Panc1 (cell line): ENCODE measurements around the gene RHOT2.

Experiments used
- CTCF ChIP-seq: fragments of 450-650 bp; IDR thresholded peaks from 2 replicates; pipeline ENCODE4 v1.5.1; 2017; ENCODE audit warnings: mild to moderate bottlenecking
- SIN3A ChIP-seq: IDR thresholded peaks from 2 replicates; pipeline ENCODE4 v1.6.1; 2012; ENCODE audit warnings: low read depth, mild to moderate bottlenecking, low read length, moderate library complexity, borderline replicate concordance; ENCODE audit not compliant: insufficient read depth

DNA sequence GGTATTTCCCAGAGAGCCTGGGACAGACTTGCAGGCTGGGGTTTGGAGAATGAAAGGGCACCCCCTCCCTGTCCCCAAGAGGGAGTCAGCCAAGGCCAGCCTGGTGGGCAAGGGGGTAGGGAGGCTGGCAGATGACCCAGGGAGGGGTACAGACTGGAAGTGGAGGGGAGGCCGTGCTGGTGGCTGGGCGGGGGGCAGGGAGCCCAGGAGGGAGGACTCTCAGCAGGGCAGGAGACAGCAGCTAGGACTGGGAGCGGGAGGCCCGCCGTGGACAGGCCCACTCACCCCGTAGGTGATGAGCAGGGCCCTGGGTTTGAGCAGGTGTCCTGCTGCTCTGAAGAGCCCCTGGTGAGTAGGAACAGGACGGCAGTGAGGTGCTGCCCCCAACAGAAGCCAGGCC, 32.9 kb upstream of the RHOT2 start:
- no peak for TF ChIP-seq CTCF
- no peak for TF ChIP-seq SIN3A
